Measurements from ENCODE around the gene HPS6. TPM values are rescaled to one million over a fixed set of nuclear protein-coding genes. Genes with fewer than 3 reads are reported as not detected.
A peak's percentile ranks its signal among the peaks of the same experiment; 100 is the strongest.

HPS6 gene
- total and polyA plus RNA-seq, 2 donors (not counting 1 experiment from before 2014, with no cell fraction given) = 8.0 to 30.1 TPM

GRCh38 chr10:102114861-102115618 is 49.9 kb downstream of the HPS6 start:
- peaks cover 77% of the 10 kb centered on the region for H3K79me2 ChIP-seq (ENCODE audit: control insufficient read depth, insufficient read depth, low read length)
- TF ChIP-seq EZH2 (IDR thresholded peaks at IDR 0.05; ENCODE audit: low read length, missing control alignments) = no peak
- TF ChIP-seq, protein P1, sequence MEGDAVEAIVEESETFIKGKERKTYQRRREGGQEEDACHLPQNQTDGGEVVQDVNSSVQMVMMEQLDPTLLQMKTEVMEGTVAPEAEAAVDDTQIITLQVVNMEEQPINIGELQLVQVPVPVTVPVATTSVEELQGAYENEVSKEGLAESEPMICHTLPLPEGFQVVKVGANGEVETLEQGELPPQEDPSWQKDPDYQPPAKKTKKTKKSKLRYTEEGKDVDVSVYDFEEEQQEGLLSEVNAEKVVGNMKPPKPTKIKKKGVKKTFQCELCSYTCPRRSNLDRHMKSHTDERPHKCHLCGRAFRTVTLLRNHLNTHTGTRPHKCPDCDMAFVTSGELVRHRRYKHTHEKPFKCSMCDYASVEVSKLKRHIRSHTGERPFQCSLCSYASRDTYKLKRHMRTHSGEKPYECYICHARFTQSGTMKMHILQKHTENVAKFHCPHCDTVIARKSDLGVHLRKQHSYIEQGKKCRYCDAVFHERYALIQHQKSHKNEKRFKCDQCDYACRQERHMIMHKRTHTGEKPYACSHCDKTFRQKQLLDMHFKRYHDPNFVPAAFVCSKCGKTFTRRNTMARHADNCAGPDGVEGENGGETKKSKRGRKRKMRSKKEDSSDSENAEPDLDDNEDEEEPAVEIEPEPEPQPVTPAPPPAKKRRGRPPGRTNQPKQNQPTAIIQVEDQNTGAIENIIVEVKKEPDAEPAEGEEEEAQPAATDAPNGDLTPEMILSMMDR (conservative IDR thresholded peaks at IDR 0.05 in 1 of 2, IDR thresholded peaks at IDR 0.05 in 1 of 2; ENCODE audit: low read depth in 1 of 2, low read length in 2 of 2) = no peak
- no peak overlapping the region for H2AFZ ChIP-seq (ENCODE audit: low read length)
- H3K36me3 ChIP-seq (ENCODE audit: control insufficient read depth, insufficient read depth, low read length) = peaks cover 13% of the 10 kb centered on the region
- H3K27me3 ChIP-seq (ENCODE audit: control insufficient read depth, insufficient read depth, low read length) = no peaks in the 10 kb centered on the region
- H4K20me1 ChIP-seq (ENCODE audit: control insufficient read depth, extremely low read depth, insufficient read depth, low read length) = no peaks in the 10 kb centered on the region
- H3K9me3 ChIP-seq (ENCODE audit: control insufficient read depth, insufficient read depth, low read depth, low read length) = no peaks in the 10 kb centered on the region
- peak overlapping the region; percentile 40 for H3K27ac ChIP-seq (ENCODE audit: insufficient read depth, low read length)
- peak overlapping the region; percentile 84 for H3K4me2 ChIP-seq (ENCODE audit: extremely low read depth, insufficient read depth, low read length)
- DNase-seq (ENCODE audit: low read depth in 2 of 2) = peak; percentile 70 to 71
- peak overlapping the region; percentile 43 for H3K9ac ChIP-seq (ENCODE audit: insufficient read depth, low read length)
- H3K4me1 ChIP-seq (ENCODE audit: control insufficient read depth, extremely low read depth, insufficient read depth, low read length) = peaks cover 34% of the 10 kb centered on the region
- peak overlapping the region; percentile 30 to 87 (median 61) for H3K4me3 ChIP-seq (replicated peaks in 1 of 4; ENCODE audit: control extremely low read depth in 1 of 4, insufficient read depth in 1 of 4, low read depth in 3 of 4, low read length in 4 of 4)

DNA sequence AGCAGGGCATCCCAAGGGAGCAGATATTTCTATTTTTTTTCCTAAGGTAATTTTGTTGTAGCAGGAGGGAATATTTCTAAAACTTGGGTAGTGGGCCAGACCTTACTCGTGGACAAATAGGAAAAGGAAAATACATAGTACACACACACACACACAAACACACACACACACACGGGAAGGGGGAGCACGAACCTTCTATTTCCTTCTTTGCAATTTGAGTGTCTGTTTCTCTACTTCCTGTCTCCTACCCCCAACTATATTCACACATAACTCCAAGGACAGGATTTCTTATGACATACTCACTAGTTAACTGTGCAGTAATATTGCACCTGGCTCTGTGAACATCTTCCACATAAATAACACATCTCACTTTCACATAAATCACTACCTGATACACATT is 50.6 kb downstream of the HPS6 start:
- H3K9me3 ChIP-seq (ENCODE audit: control insufficient read depth, insufficient read depth, low read depth, low read length) = no peaks in the 10 kb centered on the region
- no peak overlapping the region for H3K27ac ChIP-seq (ENCODE audit: insufficient read depth, low read length)
- H3K4me2 ChIP-seq (ENCODE audit: extremely low read depth, insufficient read depth, low read length) = peak overlapping the region; percentile 84
- DNase-seq (ENCODE audit: low read depth in 2 of 2) = no peak
- TF ChIP-seq EZH2 (IDR thresholded peaks at IDR 0.05; ENCODE audit: low read length, missing control alignments) = no peak
- TF ChIP-seq, protein P1 (conservative IDR thresholded peaks at IDR 0.05 in 1 of 2, IDR thresholded peaks at IDR 0.05 in 1 of 2; ENCODE audit: low read depth in 1 of 2, low read length in 2 of 2) = no peak
- no peaks in the 10 kb centered on the region for H3K27me3 ChIP-seq (ENCODE audit: control insufficient read depth, insufficient read depth, low read length)
- no peak overlapping the region for H2AFZ ChIP-seq (ENCODE audit: low read length)
- no peaks in the 10 kb centered on the region for H4K20me1 ChIP-seq (ENCODE audit: control insufficient read depth, extremely low read depth, insufficient read depth, low read length)
- H3K79me2 ChIP-seq (ENCODE audit: control insufficient read depth, insufficient read depth, low read length) = peaks cover 77% of the 10 kb centered on the region
- peak overlapping the region in 2 of 4 experiments; percentile 16 to 77 for H3K4me3 ChIP-seq (replicated peaks in 1 of 4; ENCODE audit: control extremely low read depth in 1 of 4, insufficient read depth in 1 of 4, low read depth in 3 of 4, low read length in 4 of 4)
- peaks cover 34% of the 10 kb centered on the region for H3K4me1 ChIP-seq (ENCODE audit: control insufficient read depth, extremely low read depth, insufficient read depth, low read length)
- H3K9ac ChIP-seq (ENCODE audit: insufficient read depth, low read length) = no peak overlapping the region
- H3K36me3 ChIP-seq (ENCODE audit: control insufficient read depth, insufficient read depth, low read length) = peaks cover 6% of the 10 kb centered on the region

DNA sequence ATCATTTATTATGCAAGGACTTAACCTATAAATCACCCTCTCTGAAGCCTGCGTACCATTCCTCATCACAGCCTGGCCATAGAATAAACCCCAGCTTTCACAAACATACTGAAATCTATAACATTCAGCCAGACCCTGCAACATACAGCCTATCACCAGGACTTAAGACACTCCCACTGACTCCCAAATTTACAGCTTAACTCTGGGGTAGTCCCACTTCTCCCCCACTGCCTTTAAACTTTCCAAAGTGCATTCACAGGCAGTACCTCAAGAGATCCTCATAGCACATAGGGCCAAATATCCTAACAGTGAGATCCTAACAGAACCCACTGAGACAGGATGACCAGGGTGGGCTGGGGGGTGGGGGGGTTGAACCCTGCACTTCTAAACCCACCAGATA is 51.5 kb downstream of the HPS6 start:
- H4K20me1 ChIP-seq (ENCODE audit: control insufficient read depth, extremely low read depth, insufficient read depth, low read length) = no peaks in the 10 kb centered on the region
- peak overlapping the region in 2 of 4 experiments; percentile 32 to 91 for H3K4me3 ChIP-seq (replicated peaks in 1 of 4; ENCODE audit: control extremely low read depth in 1 of 4, insufficient read depth in 1 of 4, low read depth in 3 of 4, low read length in 4 of 4)
- peaks cover 34% of the 10 kb centered on the region for H3K4me1 ChIP-seq (ENCODE audit: control insufficient read depth, extremely low read depth, insufficient read depth, low read length)
- no peak overlapping the region for H3K4me2 ChIP-seq (ENCODE audit: extremely low read depth, insufficient read depth, low read length)
- no peaks in the 10 kb centered on the region for H3K36me3 ChIP-seq (ENCODE audit: control insufficient read depth, insufficient read depth, low read length)
- TF ChIP-seq EZH2 (IDR thresholded peaks at IDR 0.05; ENCODE audit: low read length, missing control alignments) = no peak
- TF ChIP-seq, protein P1 (conservative IDR thresholded peaks at IDR 0.05 in 1 of 2, IDR thresholded peaks at IDR 0.05 in 1 of 2; ENCODE audit: low read depth in 1 of 2, low read length in 2 of 2) = no peak
- H2AFZ ChIP-seq (ENCODE audit: low read length) = no peak overlapping the region
- H3K27me3 ChIP-seq (ENCODE audit: control insufficient read depth, insufficient read depth, low read length) = no peaks in the 10 kb centered on the region
- H3K79me2 ChIP-seq (ENCODE audit: control insufficient read depth, insufficient read depth, low read length) = peaks cover 69% of the 10 kb centered on the region
- no peak for DNase-seq (ENCODE audit: low read depth in 2 of 2)
- H3K9me3 ChIP-seq (ENCODE audit: control insufficient read depth, insufficient read depth, low read depth, low read length) = no peaks in the 10 kb centered on the region
- H3K9ac ChIP-seq (ENCODE audit: insufficient read depth, low read length) = no peak overlapping the region
- H3K27ac ChIP-seq (ENCODE audit: insufficient read depth, low read length) = no peak overlapping the region

Other genes starting within 250 kb of the HPS6 start
- gene OGA, start 246.9 kb upstream of the HPS6 start, total RNA-seq = 108 and 193 TPM in 2 replicates
- 50.6 and 69.9 TPM in 2 replicates for gene OGA, start 246.9 kb upstream of the HPS6 start, polyA plus RNA-seq
- gene KCNIP2, start 221.5 kb upstream of the HPS6 start, total RNA-seq = 0.77 and 1.8 TPM in 2 replicates
- 0.16 and 0.37 TPM in 2 replicates for gene KCNIP2, start 221.5 kb upstream of the HPS6 start, polyA plus RNA-seq
- 8.5 and 14.5 TPM in 2 replicates for gene ARMH3, start 9.2 kb upstream of the HPS6 start, total RNA-seq
- gene ARMH3, start 9.2 kb upstream of the HPS6 start, polyA plus RNA-seq = 16.4 and 20.5 TPM in 2 replicates
- gene LDB1, start 55.0 kb downstream of the HPS6 start, total RNA-seq = 39.5 and 45.1 TPM in 2 replicates
- gene LDB1, start 55.0 kb downstream of the HPS6 start, polyA plus RNA-seq = 41.6 and 50.6 TPM in 2 replicates
- gene PPRC1, start 67.7 kb downstream of the HPS6 start, total RNA-seq = 9.9 and 10.0 TPM in 2 replicates
- 13.5 and 21.0 TPM in 2 replicates for gene PPRC1, start 67.7 kb downstream of the HPS6 start, polyA plus RNA-seq
- 16.5 and 23.4 TPM in 2 replicates for gene NOLC1, start 87.0 kb downstream of the HPS6 start, total RNA-seq
- 64.7 and 105 TPM in 2 replicates for gene NOLC1, start 87.0 kb downstream of the HPS6 start, polyA plus RNA-seq
- 0.26 and 0.66 TPM in 2 replicates for gene ELOVL3, start 160.9 kb downstream of the HPS6 start, total RNA-seq
- gene ELOVL3, start 160.9 kb downstream of the HPS6 start, polyA plus RNA-seq = 0.24 and 0.27 TPM in 2 replicates
- not detected in 2 replicates for gene PITX3, start 176.2 kb downstream of the HPS6 start, total RNA-seq
- gene PITX3, start 176.2 kb downstream of the HPS6 start, polyA plus RNA-seq = not detected in 2 replicates
- gene GBF1, start 180.2 kb downstream of the HPS6 start, total RNA-seq = 14.4 and 24.6 TPM in 2 replicates
- 24.1 and 31.6 TPM in 2 replicates for gene GBF1, start 180.2 kb downstream of the HPS6 start, polyA plus RNA-seq